ENCODE data around the gene MDK.

MDK gene

GRCh38 chr11:46348566-46349401 is 32.7 kb upstream of the MDK start:
- DNase-seq (ENCODE audit: low spot score) = no peak

- no peak for DNase-seq (ENCODE audit: low spot score)
These were observed 30.8 kb upstream of the MDK start for GRCh38 chr11:46350695-46351094.

GRCh38 chr11:46351148-46351547 is 30.3 kb upstream of the MDK start:
- no peak for DNase-seq (ENCODE audit: low spot score)

- DNase-seq (ENCODE audit: low spot score) = no peak
These were observed 29.9 kb upstream of the MDK start for GRCh38 chr11:46351606-46352005.

GRCh38 chr11:46352063-46352841 is 29.2 kb upstream of the MDK start:
- DNase-seq (ENCODE audit: low spot score) = no peak

- no peak for DNase-seq (ENCODE audit: low spot score)
These were observed 27.8 kb upstream of the MDK start for GRCh38 chr11:46353698-46354097.

- DNase-seq (ENCODE audit: low spot score) = no peak
These were observed 24.5 kb upstream of the MDK start for GRCh38 chr11:46356924-46357482.

- no peak for DNase-seq (ENCODE audit: low spot score)
These were observed 24.0 kb upstream of the MDK start for GRCh38 chr11:46357483-46357936.

- DNase-seq (ENCODE audit: low spot score) = no peak
These were observed 21.5 kb upstream of the MDK start for GRCh38 chr11:46359953-46360352.

GRCh38 chr11:46360878-46361277 is 20.6 kb upstream of the MDK start:
- no peak for DNase-seq (ENCODE audit: low spot score)

GRCh38 chr11:46361283-46362155 is 19.9 kb upstream of the MDK start:
- no peak for DNase-seq (ENCODE audit: low spot score)

- no peak for DNase-seq (ENCODE audit: low spot score)
These were observed 19.1 kb upstream of the MDK start for GRCh38 chr11:46362156-46363030.

- no peak for DNase-seq (ENCODE audit: low spot score)
These were observed 18.4 kb upstream of the MDK start for GRCh38 chr11:46363031-46363407.

- no peak for DNase-seq (ENCODE audit: low spot score)
These were observed 17.9 kb upstream of the MDK start for GRCh38 chr11:46363455-46364005.

- DNase-seq (ENCODE audit: low spot score) = no peak
These were observed 17.4 kb upstream of the MDK start for GRCh38 chr11:46364056-46364455.

- DNase-seq (ENCODE audit: low spot score) = no peak
These were observed 16.7 kb upstream of the MDK start for GRCh38 chr11:46364791-46365190.

GRCh38 chr11:46366260-46366659 is 15.2 kb upstream of the MDK start:
- DNase-seq (ENCODE audit: low spot score) = no peak

GRCh38 chr11:46366661-46367161 is 14.8 kb upstream of the MDK start:
- DNase-seq (ENCODE audit: low spot score) = no peak

- DNase-seq (ENCODE audit: low spot score) = no peak
These were observed 14.1 kb upstream of the MDK start for GRCh38 chr11:46367244-46367915.

GRCh38 chr11:46367916-46368267 is 13.6 kb upstream of the MDK start:
- no peak for DNase-seq (ENCODE audit: low spot score)
